GM12873 (cell line): Measurements from ENCODE around the gene SNAPC4.

ENCODE experiments used
- CTCF ChIP-seq: IDR thresholded peaks from 2 replicates; pipeline ENCODE4 v1.5.1; 2012; ENCODE audit warnings: low read depth, mild to moderate bottlenecking, moderate library complexity, low read length, control low read depth; ENCODE audit not compliant: insufficient read depth; ENCODE audit errors: missing control alignments

Gene SNAPC4

GRCh38 chr9:136391737-136392537, 8.0 kb downstream of the SNAPC4 start:
- TF ChIP-seq CTCF: no peak

GRCh38 chr9:136389396-136389795, 10.6 kb downstream of the SNAPC4 start:
- TF ChIP-seq CTCF: no peak

GRCh38 chr9:136387217-136387616, 12.8 kb downstream of the SNAPC4 start:
- no peak for TF ChIP-seq CTCF

- TF ChIP-seq CTCF: no peak
Measured at GRCh38 chr9:136386018-136386417, 14.0 kb downstream of the SNAPC4 start.

- TF ChIP-seq CTCF: no peak
Measured at GRCh38 chr9:136385015-136385414, 15.0 kb downstream of the SNAPC4 start.

- TF ChIP-seq CTCF: no peak
Measured at GRCh38 chr9:136383436-136383835, 16.5 kb downstream of the SNAPC4 start.

GRCh38 chr9:136381966-136382513, 17.9 kb downstream of the SNAPC4 start:
- TF ChIP-seq CTCF: no peak
